ENCODE results near the gene TOR4A. TPM values are rescaled to one million over a fixed set of nuclear protein-coding genes. Genes with fewer than 3 reads are reported as not detected.

The TOR4A gene
- total RNA-seq, 1 donor from 2014 or later: 48.5 TPM

GRCh38 chr9:137251490-137252268 is 25.8 kb upstream of the TOR4A start:
- DNase-seq (ENCODE audit: low read depth): no peak
- TF ChIP-seq CTCF (conservative IDR thresholded peaks at IDR 0.05; ENCODE audit: low read depth, low read length): no peak
- no peak overlapping the region for H3K4me3 ChIP-seq (ENCODE audit: low read depth, low read length)

GRCh38 chr9:137252555-137253506 is 24.7 kb upstream of the TOR4A start:
- DNase-seq (ENCODE audit: low read depth): no peak
- no peak for TF ChIP-seq CTCF (conservative IDR thresholded peaks at IDR 0.05; ENCODE audit: low read depth, low read length)
- H3K4me3 ChIP-seq (ENCODE audit: low read depth, low read length): no peak overlapping the region

- no peak for DNase-seq (ENCODE audit: low read depth)
- H3K4me3 ChIP-seq (ENCODE audit: low read depth, low read length): peak overlapping the region; percentile 95
- TF ChIP-seq CTCF (conservative IDR thresholded peaks at IDR 0.05; ENCODE audit: low read depth, low read length): no peak
Observed at GRCh38 chr9:137253717-137254623, 23.6 kb upstream of the TOR4A start.

GRCh38 chr9:137254624-137255447 is 22.7 kb upstream of the TOR4A start, which contains the start of gene NELFB:
Gene NELFB (plus strand): TSS chr9:137255327.
- no peak for DNase-seq (ENCODE audit: low read depth)
- peak within 1 kb of the TSS; percentile 95 for H3K4me3 ChIP-seq (ENCODE audit: low read depth, low read length)
- no peak for TF ChIP-seq CTCF (conservative IDR thresholded peaks at IDR 0.05; ENCODE audit: low read depth, low read length)

GRCh38 chr9:137255448-137256114 is 21.9 kb upstream of the TOR4A start:
- TF ChIP-seq CTCF (conservative IDR thresholded peaks at IDR 0.05; ENCODE audit: low read depth, low read length): no peak
- peak overlapping the region; percentile 95 for H3K4me3 ChIP-seq (ENCODE audit: low read depth, low read length)
- no peak for DNase-seq (ENCODE audit: low read depth)

All from epithelial cell of proximal tubule (primary cell).